ENCODE data around the gene MYRFL.
A peak's percentile ranks its signal among the peaks of the same experiment; 100 is the strongest.
"Not testable (repeated sequence)": the region's sequence is repeated elsewhere in the genome, so short reads cannot be mapped to it uniquely, and the experiment has no call there.

The MYRFL gene

DNA sequence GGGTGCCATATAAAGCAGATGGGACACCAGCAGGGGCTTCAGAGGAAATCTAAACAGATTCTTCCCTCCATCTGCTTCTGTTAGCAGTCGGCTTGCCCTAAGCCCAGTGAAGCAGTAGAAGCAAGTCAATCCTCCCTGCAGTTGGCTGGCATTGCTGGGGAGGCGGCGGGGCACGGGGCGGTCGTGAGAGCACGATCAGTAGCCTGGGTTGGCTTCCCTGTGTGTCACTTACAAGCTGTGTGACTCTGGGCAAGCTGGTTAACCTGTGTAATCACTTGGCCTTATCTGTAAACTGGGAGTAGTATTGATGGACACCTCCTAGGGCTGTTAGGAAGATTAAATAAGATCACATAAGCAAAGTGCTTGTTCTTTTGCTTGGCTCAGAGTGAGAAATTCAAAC, 19.4 kb downstream of the MYRFL start:
- no peak for DNase-seq

- DNase-seq = no peak
Measured at GRCh38 chr12:69844836-69845235, 19.8 kb downstream of the MYRFL start.

- no peak for DNase-seq
Measured at GRCh38 chr12:69846976-69847375, 21.9 kb downstream of the MYRFL start.

- no peak for DNase-seq
Measured at GRCh38 chr12:69851976-69852375, 26.9 kb downstream of the MYRFL start.

DNA sequence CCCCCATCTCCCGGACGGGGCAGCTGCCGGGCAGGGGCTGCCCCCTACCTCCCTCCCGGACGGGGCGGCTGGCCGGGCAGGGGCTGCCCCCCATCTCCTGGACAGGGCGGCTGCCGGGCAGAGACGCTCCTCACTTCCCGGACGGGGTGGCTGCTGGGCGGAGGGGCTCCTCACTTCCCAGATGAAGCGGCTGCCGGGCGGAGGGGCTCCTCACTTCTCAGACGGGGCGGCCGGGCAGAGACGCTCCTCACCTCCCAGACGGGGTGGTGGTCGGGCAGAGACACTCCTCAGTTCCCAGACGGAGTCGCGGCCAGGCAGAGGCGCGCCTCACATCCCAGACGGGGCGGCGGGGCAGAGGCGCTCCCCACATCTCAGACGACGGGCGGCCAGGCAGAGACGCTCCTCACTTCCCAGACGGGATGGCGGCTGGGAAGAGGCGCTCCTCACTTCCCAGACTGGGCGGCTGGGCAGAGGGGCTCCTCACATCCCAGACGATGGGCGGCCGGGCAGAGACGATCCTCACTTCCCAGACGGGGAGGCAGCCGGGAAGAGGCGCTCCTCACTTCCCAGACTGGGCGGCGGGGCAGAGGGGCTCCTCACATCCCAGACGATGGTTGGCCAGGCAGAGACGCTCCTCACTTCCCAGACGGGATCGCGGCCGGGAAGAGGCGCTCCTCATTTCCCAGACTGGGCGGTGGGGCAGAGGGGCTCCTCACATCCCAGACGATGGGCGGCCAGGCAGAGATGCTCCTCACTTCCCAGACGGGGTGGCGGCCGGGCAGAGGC, 28.3 kb downstream of the MYRFL start:
- DNase-seq = not testable (repeated sequence)

DNA sequence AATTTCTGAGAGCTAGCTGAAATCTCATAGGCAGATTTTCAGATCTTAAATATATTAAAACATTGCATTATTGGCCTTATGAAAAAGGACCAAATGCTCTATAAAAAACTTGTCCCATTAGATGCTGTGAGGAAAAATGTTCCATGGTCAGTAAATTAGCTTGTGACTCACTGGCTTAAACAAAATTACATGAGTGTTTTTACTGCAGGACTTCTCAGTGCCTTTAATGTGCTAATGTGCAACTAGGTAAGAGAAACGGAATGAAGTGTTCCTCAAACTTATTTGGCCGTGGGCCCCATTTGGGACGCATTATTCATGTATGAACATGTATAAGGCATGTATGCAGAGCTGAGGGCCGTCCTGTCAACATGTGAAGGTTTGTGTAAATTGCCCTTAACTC, 41.7 kb downstream of the MYRFL start:
- DNase-seq = no peak

DNA sequence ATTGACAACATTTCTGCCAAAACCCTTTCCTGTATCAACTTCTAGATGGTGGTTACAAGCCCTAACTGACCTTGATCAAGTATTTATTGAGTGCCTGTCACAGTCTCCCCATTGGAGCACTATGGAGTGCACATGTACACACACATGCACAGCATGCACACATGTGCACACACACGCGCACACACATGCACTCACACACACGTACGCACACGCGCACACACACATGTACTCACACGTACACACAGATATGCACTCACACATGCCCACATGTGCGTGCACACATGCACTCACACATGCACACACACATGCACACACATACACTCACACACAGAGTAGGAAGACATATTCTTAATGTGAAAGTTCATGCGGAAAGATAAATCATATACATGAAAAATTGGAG, 43.7 kb downstream of the MYRFL start:
- no peak for DNase-seq

DNA sequence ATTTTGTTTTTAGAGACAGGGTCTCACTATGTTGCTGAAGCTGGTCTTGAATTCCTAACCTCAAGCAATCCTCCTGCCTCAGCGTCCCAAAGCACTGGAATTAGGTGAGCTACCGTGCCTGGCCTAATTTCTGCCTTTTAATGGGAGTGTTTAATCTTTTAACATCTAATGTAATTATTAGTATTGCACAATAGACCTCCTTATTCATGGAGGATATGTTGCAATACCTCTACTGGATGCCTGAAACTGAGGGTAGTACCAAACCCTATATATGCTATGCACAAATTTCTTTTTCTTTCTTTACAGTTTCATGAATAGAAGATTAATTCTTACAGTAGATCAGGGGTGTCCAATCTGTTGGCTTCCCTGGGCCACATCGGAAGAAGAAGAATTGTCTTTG, 47.8 kb downstream of the MYRFL start:
- no peak for DNase-seq

- no peak for DNase-seq
Measured at GRCh38 chr12:69873429-69873828, 48.4 kb downstream of the MYRFL start.

DNA sequence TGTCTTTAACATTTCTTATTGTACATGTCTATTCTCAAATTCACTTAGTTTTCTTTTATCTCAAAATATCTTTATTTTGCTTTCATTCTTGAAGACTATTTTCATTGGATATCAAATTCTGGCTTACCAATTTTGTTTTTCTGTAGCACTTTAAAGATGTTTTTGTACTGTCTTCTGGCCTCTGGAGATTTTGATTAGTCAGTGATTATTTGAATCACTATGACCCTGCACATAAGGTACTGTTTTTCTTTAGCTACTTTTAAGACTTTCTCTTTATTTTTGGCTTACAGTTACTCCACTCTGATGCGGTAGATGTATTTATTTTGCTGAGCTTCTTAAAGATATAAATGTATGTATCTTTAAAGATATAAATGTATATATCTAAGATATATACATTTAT, 49.6 kb downstream of the MYRFL start:
- DNase-seq = no peak

- no peak for DNase-seq
Measured at GRCh38 chr12:69875416-69875935, 50.4 kb downstream of the MYRFL start.

DNA sequence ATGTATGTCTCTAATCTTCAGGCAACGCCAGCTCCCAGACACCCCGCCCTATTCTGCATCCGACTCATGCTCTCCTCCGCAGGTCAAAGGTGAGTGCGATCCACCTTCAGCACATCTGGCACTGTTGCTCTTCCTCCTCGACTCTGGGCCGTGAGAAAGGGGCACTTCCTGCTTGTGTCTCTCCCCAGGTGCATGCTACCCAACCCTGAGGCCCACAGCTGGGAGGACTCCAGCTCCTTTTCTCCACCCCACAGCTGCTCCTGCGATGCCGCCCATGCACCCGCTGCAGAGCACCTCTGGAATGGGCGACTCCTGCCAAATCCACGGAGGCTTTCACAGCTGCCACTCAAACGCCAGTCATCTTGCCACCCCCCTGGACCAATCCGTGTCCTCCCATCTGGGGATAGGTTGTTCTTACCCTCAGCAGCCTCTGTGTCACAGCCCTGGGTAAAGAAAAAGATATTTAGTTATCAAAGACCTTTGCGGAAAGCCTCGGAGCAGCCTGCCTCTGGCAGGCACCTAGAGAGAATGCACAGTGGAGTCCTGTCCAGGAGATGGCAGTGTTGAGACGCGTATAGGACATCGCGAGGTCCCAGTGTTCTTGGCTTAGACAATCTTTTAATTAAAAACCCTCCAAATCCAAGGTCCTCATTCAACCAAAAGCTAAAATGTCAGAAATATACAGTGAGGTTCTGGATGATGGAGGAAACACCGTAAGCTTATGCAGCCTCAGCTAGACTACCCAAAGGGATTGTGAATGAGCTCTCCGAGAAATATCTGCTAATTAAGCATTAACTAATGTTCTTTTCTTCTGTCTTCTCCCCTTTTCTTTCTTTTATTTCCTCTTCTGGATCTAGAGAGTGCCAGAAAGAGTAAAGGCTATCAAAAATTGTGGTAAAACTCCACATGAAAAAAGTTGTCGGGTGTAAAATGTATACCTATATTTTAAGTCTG, 54.3 kb downstream of the MYRFL start:
- peak; percentile 72 to 74 for DNase-seq

GRCh38 chr12:69880571-69880970, 55.5 kb downstream of the MYRFL start:
- DNase-seq = no peak

GRCh38 chr12:69881771-69882170, 56.7 kb downstream of the MYRFL start:
- DNase-seq = no peak

DNA sequence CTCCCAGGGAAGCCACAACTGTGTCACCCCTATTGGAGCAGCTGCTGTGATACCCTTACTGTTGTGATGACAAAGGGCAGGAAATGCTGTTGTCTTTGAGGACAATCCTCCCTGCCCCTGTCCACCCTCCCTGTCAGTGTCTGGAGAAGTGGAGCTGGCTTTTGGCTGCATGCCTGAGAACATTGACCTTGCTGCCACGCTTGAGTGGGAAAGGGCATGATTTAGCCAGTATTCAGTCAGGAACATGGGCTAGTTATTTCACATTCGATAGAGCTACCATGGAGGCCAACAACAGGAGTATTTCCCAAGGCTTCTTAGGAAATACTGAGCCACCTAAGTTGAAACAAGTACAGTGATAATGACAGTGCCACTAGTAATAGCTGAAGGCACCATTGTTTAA, 59.4 kb downstream of the MYRFL start:
- no peak for DNase-seq

GRCh38 chr12:69885658-69886057, 60.6 kb downstream of the MYRFL start:
- no peak for DNase-seq

DNA sequence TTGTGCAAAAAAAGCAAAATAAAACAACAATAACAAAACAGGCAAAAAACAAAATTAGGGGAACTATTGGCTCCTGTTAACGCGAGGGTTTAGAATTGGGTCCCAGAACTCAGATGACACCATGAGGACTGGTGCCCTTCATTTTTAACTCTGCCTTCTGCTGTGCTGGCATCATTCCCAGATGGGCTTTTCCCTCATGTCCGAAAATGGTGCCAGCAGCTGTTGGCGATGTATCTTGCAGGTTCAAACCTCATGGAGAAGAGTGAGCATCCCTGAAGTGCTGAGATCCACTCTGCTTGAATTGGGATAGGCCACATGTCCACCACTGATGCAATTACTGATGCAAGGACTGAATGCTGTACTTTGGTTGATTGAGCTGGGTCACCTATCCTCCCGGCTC, 61.1 kb downstream of the MYRFL start:
- no peak for DNase-seq

- DNase-seq = no peak
Measured at GRCh38 chr12:69886715-69887114, 61.7 kb downstream of the MYRFL start.

GRCh38 chr12:69888901-69889300, 63.9 kb downstream of the MYRFL start:
- no peak for DNase-seq

- no peak for DNase-seq
Measured at GRCh38 chr12:69894800-69895383, 69.9 kb downstream of the MYRFL start.

- DNase-seq = no peak
Measured at GRCh38 chr12:69896653-69897381, 71.8 kb downstream of the MYRFL start.

DNA sequence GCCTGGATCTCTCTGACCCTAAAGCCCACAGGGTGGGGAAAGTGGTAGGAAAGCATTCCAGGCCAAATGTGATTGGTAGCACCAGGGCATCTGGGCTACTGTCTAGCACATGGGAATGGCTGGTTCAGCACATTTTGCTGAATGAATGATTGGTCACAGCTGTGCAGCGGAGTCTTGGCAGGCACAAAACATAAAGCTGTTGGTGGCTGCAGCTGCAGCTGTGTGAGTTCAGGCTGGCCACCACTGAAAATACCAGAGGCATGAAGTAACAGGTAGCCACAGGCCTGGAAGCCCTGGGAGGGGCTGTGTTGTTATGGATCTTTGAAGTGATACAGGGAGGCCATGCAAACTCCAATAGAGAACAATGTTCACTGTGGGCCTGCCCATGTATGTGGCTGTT, 72.7 kb downstream of the MYRFL start:
- DNase-seq = no peak

- no peak for DNase-seq
Measured at GRCh38 chr12:69898236-69898635, 73.2 kb downstream of the MYRFL start.

Measured in activated T-cell treated with anti-CD3 and anti-CD28 coated beads, Interleukin-2, amount 50 U/mL, for 48 hours (primary cell).